ENCODE measurements around the gene TMEM129.

- TF ChIP-seq CTCF (IDR thresholded peaks at IDR 0.05) (no peak), POLR2A (IDR thresholded peaks at IDR 0.05) (no peak)
Observed at GRCh38 chr4:1713003-1713851, 7.9 kb downstream of the TMEM129 start.
